NK-92 (cell line): ENCODE data around the gene FREY1.
"Not testable (repeated sequence)": the region's sequence is repeated elsewhere in the genome, so short reads cannot be mapped to it uniquely, and the experiment has no call there.

Source experiments
- DNase-seq: peaks from one replicate; lab custom pipeline; 2025; ENCODE audit not compliant: unreplicated experiment; lab: John Stamatoyannopoulos, UW

Gene FREY1

GRCh38 chr11:45915446-45915845 lies 8.4 kb upstream of the FREY1 start:
- DNase-seq, result no peak

- no peak for DNase-seq
Observed at GRCh38 chr11:45913942-45914635, 7.0 kb upstream of the FREY1 start.

GRCh38 chr11:45913514-45913913 lies 6.4 kb upstream of the FREY1 start:
- DNase-seq, result no peak

- DNase-seq, result no peak
Observed at GRCh38 chr11:45910623-45911022, 3.6 kb upstream of the FREY1 start.

GRCh38 chr11:45909594-45910475 lies 2.8 kb upstream of the FREY1 start:
- no peak for DNase-seq

- DNase-seq, result no peak
Observed at GRCh38 chr11:45907911-45908370, 870 bp upstream of the FREY1 start.

GRCh38 chr11:45906096-45906682 lies 882 bp downstream of the FREY1 start:
- DNase-seq, result no peak

GRCh38 chr11:45905576-45905975 lies 1.5 kb downstream of the FREY1 start:
- DNase-seq, result not testable (repeated sequence)

GRCh38 chr11:45905095-45905494 lies 2.0 kb downstream of the FREY1 start:
- DNase-seq, result no peak

GRCh38 chr11:45904309-45904915 lies 2.7 kb downstream of the FREY1 start:
- no peak for DNase-seq

- no peak for DNase-seq
Observed at GRCh38 chr11:45902452-45903380, 4.4 kb downstream of the FREY1 start.

- DNase-seq, result no peak
Observed at GRCh38 chr11:45901626-45902025, 5.4 kb downstream of the FREY1 start.

- DNase-seq, result no peak
Observed at GRCh38 chr11:45900916-45901617, 6.0 kb downstream of the FREY1 start.

GRCh38 chr11:45900175-45900800 lies 6.8 kb downstream of the FREY1 start:
- not testable (repeated sequence) for DNase-seq

- DNase-seq, result no peak
Observed at GRCh38 chr11:45899448-45900174, 7.5 kb downstream of the FREY1 start.

GRCh38 chr11:45899086-45899447 lies 8.0 kb downstream of the FREY1 start:
- DNase-seq, result no peak

GRCh38 chr11:45897556-45897955 lies 9.5 kb downstream of the FREY1 start:
- no peak for DNase-seq

- no peak for DNase-seq
Observed at GRCh38 chr11:45896422-45896984, 10.6 kb downstream of the FREY1 start.
